ENCODE measurements around the gene CD244. TPM values are rescaled to one million over a fixed set of nuclear protein-coding genes. Genes with fewer than 3 reads are reported as not detected.

The CD244 gene
- total RNA-seq, 2 experiments from 2014 or later = not detected

- no peaks in the 10 kb centered on the region for H3K36me3 ChIP-seq (ENCODE audit: insufficient read depth, low read length)
Observed at GRCh38 chr1:160850993-160851392, 11.7 kb downstream of the CD244 start.

GRCh38 chr1:160850541-160850940 lies 12.1 kb downstream of the CD244 start:
- Histone ChIP-seq H3K36me3 (ENCODE audit: insufficient read depth, low read length) (no peaks in the 10 kb centered on the region), H3K4me1 (ENCODE audit: insufficient read depth, low read length, poor library complexity, severe bottlenecking) (no peaks in the 10 kb centered on the region), H3K4me2 (ENCODE audit: low read length) (no peak overlapping the region), H3K9me3 (ENCODE audit: low read length) (no peaks in the 10 kb centered on the region), H3K9me2 (ENCODE audit: insufficient read depth, low read length) (no peaks in the 10 kb centered on the region), H4K20me1 (ENCODE audit: insufficient read depth, low read length) (no peaks in the 10 kb centered on the region), H2AFZ (ENCODE audit: low read length) (no peak overlapping the region), H3K79me2 (ENCODE audit: insufficient read depth, low read depth, low read length) (no peaks in the 10 kb centered on the region), H3K27ac (ENCODE audit: low read depth, low read length, poor library complexity, severe bottlenecking) (no peak overlapping the region), H3K4me3 (ENCODE audit: low read depth, low read length, poor library complexity, severe bottlenecking) (no peak overlapping the region)
- POLR2A ChIA-PET = no interaction called here
- intact Hi-C loops (cut with micrococcal nuclease; ENCODE audit: unreplicated experiment) = no loop called here
- DNase-seq (ENCODE audit: low spot score) = no peak
- no TSS peak for BruUV-seq (replicated peaks)
- no peak for TF ChIP-seq EZH2phosphoT487 (IDR thresholded peaks at IDR 0.05; ENCODE audit: borderline replicate concordance, low read depth, low read length)
- no peak for TF ChIP-seq CTCF (conservative IDR thresholded peaks at IDR 0.05; ENCODE audit: low read length)
- CTCF ChIA-PET (ENCODE audit: unreplicated experiment) = no interaction called here

More at GRCh38 chr1:160850993-160851392, 11.7 kb downstream of the CD244 start:
- BruUV-seq (replicated peaks) = no TSS peak
- Histone ChIP-seq H3K79me2 (ENCODE audit: insufficient read depth, low read depth, low read length) (no peaks in the 10 kb centered on the region), H3K9me3 (ENCODE audit: low read length) (no peaks in the 10 kb centered on the region), H4K20me1 (ENCODE audit: insufficient read depth, low read length) (no peaks in the 10 kb centered on the region), H3K4me2 (ENCODE audit: low read length) (no peak overlapping the region), H3K27ac (ENCODE audit: low read depth, low read length, poor library complexity, severe bottlenecking) (no peak overlapping the region), H2AFZ (ENCODE audit: low read length) (no peak overlapping the region), H3K4me1 (ENCODE audit: insufficient read depth, low read length, poor library complexity, severe bottlenecking) (no peaks in the 10 kb centered on the region), H3K4me3 (ENCODE audit: low read depth, low read length, poor library complexity, severe bottlenecking) (no peak overlapping the region), H3K9me2 (ENCODE audit: insufficient read depth, low read length) (no peaks in the 10 kb centered on the region)
- ChIA-PET POLR2A (no interaction called here), CTCF (ENCODE audit: unreplicated experiment) (no interaction called here)
- intact Hi-C loops (cut with micrococcal nuclease; ENCODE audit: unreplicated experiment) = no loop called here
- TF ChIP-seq EZH2phosphoT487 (IDR thresholded peaks at IDR 0.05; ENCODE audit: borderline replicate concordance, low read depth, low read length) (no peak), CTCF (conservative IDR thresholded peaks at IDR 0.05; ENCODE audit: low read length) (no peak)
- no peak for DNase-seq (ENCODE audit: low spot score)

- DNase-seq (ENCODE audit: low spot score) = no peak
- no peaks in the 10 kb centered on the region for H3K9me3 ChIP-seq (ENCODE audit: low read length)
- H3K4me2 ChIP-seq (ENCODE audit: low read length) = no peak overlapping the region
- intact Hi-C loops (cut with micrococcal nuclease; ENCODE audit: unreplicated experiment) = no loop called here
- H4K20me1 ChIP-seq (ENCODE audit: insufficient read depth, low read length) = no peaks in the 10 kb centered on the region
- CTCF ChIA-PET (ENCODE audit: unreplicated experiment) = no interaction called here
- H3K9me2 ChIP-seq (ENCODE audit: insufficient read depth, low read length) = no peaks in the 10 kb centered on the region
- POLR2A ChIA-PET = interaction anchor here (0.6 kb wide), 2 partner anchors 132 to 141 kb away, joined by 3 read pairs; no protein-coding TSS in a partner anchor
- no peak overlapping the region for H3K4me3 ChIP-seq (ENCODE audit: low read depth, low read length, poor library complexity, severe bottlenecking)
- no peak overlapping the region for H3K27ac ChIP-seq (ENCODE audit: low read depth, low read length, poor library complexity, severe bottlenecking)
- BruUV-seq (replicated peaks) = no TSS peak
- H3K4me1 ChIP-seq (ENCODE audit: insufficient read depth, low read length, poor library complexity, severe bottlenecking) = peaks cover 18% of the 10 kb centered on the region
- TF ChIP-seq EZH2phosphoT487 (IDR thresholded peaks at IDR 0.05; ENCODE audit: borderline replicate concordance, low read depth, low read length) = no peak
- TF ChIP-seq CTCF (conservative IDR thresholded peaks at IDR 0.05; ENCODE audit: low read length) = no peak
- no peaks in the 10 kb centered on the region for H3K36me3 ChIP-seq (ENCODE audit: insufficient read depth, low read length)
- no peaks in the 10 kb centered on the region for H3K79me2 ChIP-seq (ENCODE audit: insufficient read depth, low read depth, low read length)
- no peak overlapping the region for H2AFZ ChIP-seq (ENCODE audit: low read length)
Observed at GRCh38 chr1:160846281-160846680, 16.4 kb downstream of the CD244 start.
